WI38 (cell line): ENCODE results near the gene MYOD1.

Source experiments
- H3K4me3 ChIP-seq: 2 replicates; pipeline ENCODE4 v1.5.1; 2011; ENCODE audit warnings: low read depth, mild to moderate bottlenecking, control low read depth, low read length
- CTCF ChIP-seq: IDR thresholded peaks from 2 replicates; pipeline ENCODE4 v1.5.1; 2012; ENCODE audit warnings: low read depth, mild to moderate bottlenecking, control low read depth, low read length

Gene MYOD1

GRCh38 chr11:17745023-17745772, 25.8 kb downstream of the MYOD1 start:
- no peak for TF ChIP-seq CTCF
- no peak overlapping the region for H3K4me3 ChIP-seq

GRCh38 chr11:17746096-17746495, 26.7 kb downstream of the MYOD1 start:
- TF ChIP-seq CTCF = no peak

GRCh38 chr11:17747131-17747955, 28.0 kb downstream of the MYOD1 start:
- H3K4me3 ChIP-seq = no peak overlapping the region
- TF ChIP-seq CTCF = no peak

More at GRCh38 chr11:17746096-17746495, 26.7 kb downstream of the MYOD1 start:
- no peak overlapping the region for H3K4me3 ChIP-seq

- no peak for TF ChIP-seq CTCF
- H3K4me3 ChIP-seq = no peak overlapping the region
Observed at GRCh38 chr11:17748044-17748443, 28.7 kb downstream of the MYOD1 start.

GRCh38 chr11:17748761-17749721, 29.7 kb downstream of the MYOD1 start:
- TF ChIP-seq CTCF = no peak
- no peak overlapping the region for H3K4me3 ChIP-seq

GRCh38 chr11:17750013-17750800, 30.8 kb downstream of the MYOD1 start:
- TF ChIP-seq CTCF = no peak
- H3K4me3 ChIP-seq = no peak overlapping the region
